Mammary epithelial cell (primary cell): Measurements from ENCODE around the gene KRT74.

Experiments used
- CTCF ChIP-seq, 2 donors: IDR thresholded peaks in 1 of 2; conservative IDR thresholded peaks in 1 of 2; 2 replicates each; pipeline ENCODE4 v1.5.1; 2011 to 2012; ENCODE audit warnings: inconsistent platforms in 2 of 2, low read length in 2 of 2, mild to moderate bottlenecking in 2 of 2, control low read depth in 1 of 2, low read depth in 1 of 2; ENCODE audit not compliant: insufficient read depth in 1 of 2; ENCODE audit errors: extremely low read depth in 1 of 2
- EZH2 ChIP-seq: IDR thresholded peaks from 2 replicates; pipeline ENCODE4 v1.6.1; 2012; ENCODE audit warnings: low read length, inconsistent platforms, borderline replicate concordance

DNA sequence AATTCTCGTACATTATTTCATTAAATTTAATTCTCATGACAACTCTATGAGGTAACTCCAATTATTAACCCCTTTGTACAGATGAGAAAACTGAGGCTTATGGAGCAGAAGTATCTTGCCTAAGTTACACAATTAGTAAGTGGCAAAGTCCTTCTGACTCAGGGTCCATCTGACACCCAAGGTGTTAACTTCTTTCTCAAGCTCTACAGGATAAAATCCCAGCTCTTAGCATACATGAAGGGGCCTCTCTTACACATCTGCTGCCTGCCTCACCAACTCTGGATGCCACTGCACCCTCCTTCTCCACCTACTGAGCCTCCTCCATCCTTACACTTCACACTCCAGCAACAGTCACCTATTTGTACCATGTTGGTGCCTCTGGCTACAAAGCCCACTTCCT is 31.9 kb upstream of the KRT74 start:
- no peak for TF ChIP-seq CTCF (conservative IDR thresholded peaks at IDR 0.05 in 1 of 2, IDR thresholded peaks at IDR 0.05 in 1 of 2; ENCODE audit: extremely low read depth in 1 of 2, insufficient read depth in 1 of 2, low read depth in 1 of 2, low read length in 2 of 2)
- no peak for TF ChIP-seq EZH2
